Lung (tissue), 12 donors: ENCODE results near the gene TNNT1. TPM values are rescaled to one million over a fixed set of nuclear protein-coding genes. Genes with fewer than 3 reads are reported as not detected.

ENCODE experiments used
- ATAC-seq: fragments of 200-7000 bp; cut with Tn5 transposase; one replicate; pipeline ENCODE4 v1.9.1; 2020; ENCODE audit warnings: moderate number of reproducible peaks; ENCODE audit not compliant: insufficient read depth, low FRiP score
- DNase-seq, 3 donors: peaks; one replicate each; pipeline ENCODE4 v3.0.0-alpha.2; 2013 to 2017
- H3K27ac ChIP-seq, 2 donors: one replicate each; pipeline ENCODE4 v1.5.1; 2013; ENCODE audit warnings: mild to moderate bottlenecking in 2 of 2, moderate library complexity in 2 of 2, control low read depth in 1 of 2, inconsistent platforms in 1 of 2, low read depth in 1 of 2, low read length in 1 of 2
- H3K27me3 ChIP-seq, 3 donors: one replicate each; pipeline ENCODE4 v1.5.1; 2013; ENCODE audit warnings: low read length in 2 of 3; ENCODE audit not compliant: control insufficient read depth in 3 of 3, insufficient read depth in 3 of 3
- H3K36me3 ChIP-seq, 4 donors: one replicate each; pipeline ENCODE4 v1.5.1; 2013; ENCODE audit warnings: low read length in 4 of 4, mild to moderate bottlenecking in 1 of 4, moderate library complexity in 1 of 4; ENCODE audit not compliant: control insufficient read depth in 4 of 4, insufficient read depth in 4 of 4
- H3K4me1 ChIP-seq, 5 donors: one replicate each; pipeline ENCODE4 v1.5.1; 2013; ENCODE audit warnings: low read length in 5 of 5, mild to moderate bottlenecking in 2 of 5, moderate library complexity in 1 of 5; ENCODE audit not compliant: control insufficient read depth in 5 of 5, insufficient read depth in 5 of 5
- H3K4me3 ChIP-seq: one replicate; pipeline ENCODE4 v1.5.1; 2013; ENCODE audit warnings: mild to moderate bottlenecking, control low read depth, moderate library complexity
- H3K9ac ChIP-seq, 2 donors: one replicate each; pipeline ENCODE4 v1.5.1; 2013; ENCODE audit warnings: low read length in 2 of 2, control low read depth in 1 of 2; ENCODE audit not compliant: insufficient read depth in 1 of 2
- H3K9me3 ChIP-seq, 4 donors: one replicate each; pipeline ENCODE4 v1.5.1; 2013; ENCODE audit warnings: low read length in 3 of 4, mild to moderate bottlenecking in 1 of 4, moderate library complexity in 1 of 4; ENCODE audit not compliant: control insufficient read depth in 4 of 4, insufficient read depth in 3 of 4
- CTCF ChIP-seq: IDR thresholded peaks from 2 replicates; pipeline ENCODE4 v1.5.1; 2012; ENCODE audit warnings: mild to moderate bottlenecking; ENCODE audit errors: control extremely low read depth, extremely low read depth
- WGBS, 2 donors: extraction: QIAGEN DNeasy Blood & Tissue Kit; methylation state at CpG; one replicate each; pipeline ENCODE4 v1.1.7; 2013; 5-methylcytosine and 5-hydroxymethylcytosine counted together
- polyA plus RNA-seq, 2 donors: library from polyadenylated mRNA; stranded (reverse); fragments of 200-250 nt; gene quantifications; one replicate each; pipeline ENCODE4 v1.2.1, GENCODE V29; 2013
- total RNA-seq, 2 donors: library from RNA; depleted of rRNA in 1 of 2; stranded (reverse); fragments of >200 nt in 1 of 2; gene quantifications; one replicate each; pipeline ENCODE4 v1.2.1, GENCODE V29; 2014 to 2021
- donor health status: control.
- donor health status: control.
- donor health status: Bipolar disorder and iron deficiency.
- donor health status: healthy.
- donor health status: DM: yes; HTN: yes; CAD: no.

The TNNT1 gene
- total and polyA plus RNA-seq, 4 donors, result 1.2 to 5.2 (median 2.8) TPM

DNA sequence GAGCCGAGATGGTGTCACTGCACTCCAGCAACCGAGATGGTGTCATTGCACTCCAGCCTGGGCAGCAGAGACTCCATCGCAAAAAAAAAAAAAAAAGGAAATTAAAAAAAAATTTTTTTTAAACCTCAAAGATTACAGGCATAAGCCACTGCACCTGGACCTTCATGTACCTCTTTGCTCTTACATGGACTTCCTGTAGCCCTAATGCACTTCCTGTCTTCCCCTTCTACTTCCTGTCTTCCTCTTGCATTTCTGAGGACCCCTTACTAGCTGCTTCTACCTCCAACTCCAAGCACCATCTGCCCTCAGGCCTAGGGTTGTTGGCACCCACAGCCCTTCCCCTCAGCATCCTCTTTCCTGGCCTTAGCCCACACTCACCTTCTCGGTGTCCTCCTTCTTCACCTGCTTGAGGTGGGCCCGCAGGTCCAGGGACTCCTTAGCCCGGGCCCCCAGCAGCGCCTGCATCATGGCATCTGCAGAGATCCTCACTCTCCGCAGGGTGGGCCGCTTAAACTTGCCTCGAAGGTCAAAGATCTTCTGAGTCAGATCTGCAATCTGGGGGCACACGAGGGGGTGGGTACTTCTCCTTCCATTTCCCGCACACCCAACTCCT is 4.8 kb upstream of the TNNT1 start:
- no peak for DNase-seq
- peaks cover 0 to 6% (median 0%) of the 10 kb centered on the region in 4 donors for H3K9me3 ChIP-seq
- no peak overlapping the region for H3K9ac ChIP-seq
- 82 to 87% methylated on average over 12 of the region's 12 CpGs for WGBS, 2 donors
- H3K4me3 ChIP-seq, result no peak overlapping the region
- H3K27me3 ChIP-seq, result peaks cover 5 to 37% (median 12%) of the 10 kb centered on the region in 3 donors
- no peaks in the 10 kb centered on the region for H3K36me3 ChIP-seq
- no peak overlapping the region for H3K27ac ChIP-seq
- no peak for ATAC-seq
- peaks cover 0 to 2% (median 0%) of the 10 kb centered on the region in 5 donors for H3K4me1 ChIP-seq
- TF ChIP-seq CTCF, result no peak

DNA sequence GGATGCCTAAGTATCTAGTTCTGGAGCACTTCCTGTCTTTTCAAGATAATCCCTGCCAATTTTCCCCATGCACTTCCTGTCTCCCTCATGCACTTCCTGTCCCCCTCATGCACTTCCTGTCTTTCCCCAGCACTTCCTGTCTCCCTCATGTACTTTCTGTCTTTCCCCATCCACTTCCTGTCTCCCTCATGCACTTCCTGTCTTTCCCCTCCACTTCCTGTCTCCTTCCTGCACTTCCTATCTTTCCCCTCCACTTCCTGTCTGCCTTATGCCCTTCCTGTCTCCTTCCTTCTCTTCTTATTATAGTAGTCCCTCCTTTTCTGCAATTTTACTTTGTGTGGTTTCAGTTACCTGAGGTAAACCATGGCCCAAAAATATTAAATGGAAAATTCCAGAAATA is 3.0 kb upstream of the TNNT1 start:
- no peak for TF ChIP-seq CTCF
- Histone ChIP-seq H3K27ac (peak overlapping the region in 1 of 2 donors; percentile 17), H3K9me3 (peaks cover 0 to 6% (median 0%) of the 10 kb centered on the region in 4 donors), H3K9ac (no peak overlapping the region), H3K36me3 (no peaks in the 10 kb centered on the region), H3K4me1 (peaks cover 0 to 2% (median 0%) of the 10 kb centered on the region in 5 donors), H3K4me3 (no peak overlapping the region), H3K27me3 (peaks cover 5 to 32% (median 10%) of the 10 kb centered on the region in 3 donors)
- no peak for DNase-seq
- no peak for ATAC-seq

DNA sequence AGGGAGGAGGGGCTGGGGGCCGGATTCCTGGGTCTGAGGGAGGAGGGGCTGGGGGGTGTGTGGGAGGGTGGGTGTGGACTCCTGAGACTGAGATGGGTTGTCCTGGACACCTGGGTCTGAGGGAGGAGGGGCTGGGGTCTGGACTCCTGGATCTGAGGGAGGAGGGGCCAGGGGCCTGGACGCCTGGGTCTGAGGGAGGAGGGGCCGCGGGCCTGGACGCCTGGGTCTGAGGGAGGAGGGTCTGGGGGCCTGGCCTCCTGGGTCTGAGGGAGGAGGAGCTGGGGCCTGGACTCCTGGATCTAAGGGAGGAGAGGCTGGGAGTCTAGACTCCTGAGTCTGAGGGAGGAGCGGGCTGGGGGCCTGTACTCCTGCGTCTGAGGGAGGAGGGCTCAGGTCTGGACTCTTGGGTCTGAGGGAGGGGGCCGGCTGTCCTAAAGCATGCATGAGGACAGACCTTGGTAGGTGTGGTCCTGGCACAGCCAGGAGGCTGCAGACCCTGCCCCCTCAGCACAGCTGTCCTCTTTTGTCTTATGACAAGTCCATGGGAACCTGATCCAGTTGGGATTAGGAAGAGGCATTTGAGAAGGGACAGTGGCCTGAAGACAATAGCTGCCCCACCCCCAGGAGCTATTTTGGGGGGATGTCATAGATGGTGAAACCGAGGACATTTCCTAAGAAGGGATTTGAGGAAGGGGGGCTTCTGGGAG is 1.3 kb downstream of the TNNT1 start:
- H3K4me3 ChIP-seq, result no peak overlapping the region
- DNase-seq (no peak), ATAC-seq (no peak)
- H3K36me3 ChIP-seq, result no peaks in the 10 kb centered on the region
- peaks cover 11 to 51% (median 26%) of the 10 kb centered on the region in 3 donors for H3K27me3 ChIP-seq
- H3K9me3 ChIP-seq, result peaks cover 0 to 9% (median 0%) of the 10 kb centered on the region in 4 donors
- no peak overlapping the region for H3K9ac ChIP-seq
- no peak overlapping the region for H3K27ac ChIP-seq
- 34 to 52% methylated on average over 8 to 9 of the region's 9 CpGs for WGBS, 2 donors
- no peak for TF ChIP-seq CTCF
- peaks cover 0 to 4% (median 0%) of the 10 kb centered on the region in 5 donors for H3K4me1 ChIP-seq
